Measurements from ENCODE around the gene RBM18.

Gene RBM18

DNA sequence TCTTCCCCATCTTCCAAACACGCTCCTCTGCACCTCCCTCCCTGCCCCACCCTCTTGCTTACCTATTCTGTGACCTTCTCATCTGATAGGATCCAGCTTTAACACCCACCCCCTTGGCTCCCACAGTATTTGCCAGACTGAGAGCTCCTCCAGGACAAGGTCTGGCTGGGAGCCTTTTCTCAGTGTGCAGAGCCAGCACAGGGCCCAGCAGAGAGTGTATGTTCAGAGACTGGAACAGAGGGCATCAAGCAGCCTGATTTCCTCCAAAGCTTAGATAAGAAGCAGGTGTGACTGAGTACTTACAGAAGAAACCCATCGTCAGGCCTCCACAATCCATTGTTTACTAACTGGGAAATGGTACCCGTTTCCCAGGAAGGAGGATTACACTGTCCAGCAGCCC is 62.5 kb downstream of the RBM18 start:
- in situ Hi-C loops (cut with HindIII; ENCODE audit: low sequenced_read_pairs) = no loop called here
- DNase-seq (ENCODE audit: low read depth, low spot score) = no peak
- TF ChIP-seq, protein P1, sequence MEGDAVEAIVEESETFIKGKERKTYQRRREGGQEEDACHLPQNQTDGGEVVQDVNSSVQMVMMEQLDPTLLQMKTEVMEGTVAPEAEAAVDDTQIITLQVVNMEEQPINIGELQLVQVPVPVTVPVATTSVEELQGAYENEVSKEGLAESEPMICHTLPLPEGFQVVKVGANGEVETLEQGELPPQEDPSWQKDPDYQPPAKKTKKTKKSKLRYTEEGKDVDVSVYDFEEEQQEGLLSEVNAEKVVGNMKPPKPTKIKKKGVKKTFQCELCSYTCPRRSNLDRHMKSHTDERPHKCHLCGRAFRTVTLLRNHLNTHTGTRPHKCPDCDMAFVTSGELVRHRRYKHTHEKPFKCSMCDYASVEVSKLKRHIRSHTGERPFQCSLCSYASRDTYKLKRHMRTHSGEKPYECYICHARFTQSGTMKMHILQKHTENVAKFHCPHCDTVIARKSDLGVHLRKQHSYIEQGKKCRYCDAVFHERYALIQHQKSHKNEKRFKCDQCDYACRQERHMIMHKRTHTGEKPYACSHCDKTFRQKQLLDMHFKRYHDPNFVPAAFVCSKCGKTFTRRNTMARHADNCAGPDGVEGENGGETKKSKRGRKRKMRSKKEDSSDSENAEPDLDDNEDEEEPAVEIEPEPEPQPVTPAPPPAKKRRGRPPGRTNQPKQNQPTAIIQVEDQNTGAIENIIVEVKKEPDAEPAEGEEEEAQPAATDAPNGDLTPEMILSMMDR (IDR thresholded peaks at IDR 0.05; ENCODE audit: low read depth, low read length) = no peak
- no peak overlapping the region for H3K4me3 ChIP-seq (ENCODE audit: low read depth, low read length)

DNA sequence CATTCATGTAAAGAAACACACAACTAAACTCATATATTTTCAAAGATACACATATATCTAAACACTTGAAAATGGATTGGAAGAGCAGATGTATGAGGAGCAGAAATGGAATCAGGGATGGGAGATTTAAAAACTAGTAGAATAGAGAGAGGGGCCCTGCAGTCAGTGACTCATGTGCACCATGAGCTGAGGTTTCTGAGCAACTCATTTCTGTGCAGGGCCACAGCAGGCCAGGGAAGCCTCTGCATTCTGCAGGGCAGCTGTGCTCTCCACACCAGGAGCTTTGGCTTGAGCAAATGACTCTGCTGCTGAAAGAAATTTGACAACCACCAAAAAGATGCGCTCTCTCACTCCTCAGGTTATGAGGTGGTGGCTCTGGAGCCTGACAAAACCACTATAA is 63.0 kb downstream of the RBM18 start:
- TF ChIP-seq, protein P1 (IDR thresholded peaks at IDR 0.05; ENCODE audit: low read depth, low read length) = no peak
- H3K4me3 ChIP-seq (ENCODE audit: low read depth, low read length) = no peak overlapping the region
- in situ Hi-C loops (cut with HindIII; ENCODE audit: low sequenced_read_pairs) = no loop called here
- DNase-seq (ENCODE audit: low read depth, low spot score) = peak; percentile 35

DNA sequence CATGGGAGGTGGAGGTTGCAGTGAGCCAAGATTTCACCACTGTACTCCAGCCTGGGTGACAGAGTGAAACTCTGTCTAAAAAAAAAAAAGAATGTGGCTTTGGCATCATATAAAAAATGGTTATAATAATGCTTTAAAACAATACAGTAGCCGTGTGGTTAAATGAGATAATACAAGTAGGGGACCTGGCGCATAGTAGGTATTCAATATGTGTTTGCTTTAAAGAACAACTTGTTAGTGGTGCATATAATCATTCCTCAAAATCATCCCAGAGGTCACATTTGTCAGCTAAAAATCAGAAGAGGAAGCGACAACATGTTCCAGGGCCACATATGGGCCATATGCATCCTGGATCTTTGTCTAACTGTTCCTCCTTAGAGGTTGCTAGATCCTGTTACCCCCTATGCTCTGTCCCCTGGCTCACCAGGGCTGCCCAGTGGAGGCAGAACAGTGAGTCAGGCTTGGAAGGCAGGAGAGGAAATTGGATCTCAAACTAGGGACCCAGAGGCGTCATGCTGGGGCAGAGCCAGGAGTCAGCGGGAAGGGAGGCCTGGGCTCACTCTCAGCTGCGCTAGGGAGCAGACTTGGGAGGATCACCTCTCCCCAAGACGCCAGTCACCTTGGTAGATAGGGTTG is 63.6 kb downstream of the RBM18 start:
- in situ Hi-C loops (cut with HindIII; ENCODE audit: low sequenced_read_pairs) = no loop called here
- TF ChIP-seq, protein P1 (IDR thresholded peaks at IDR 0.05; ENCODE audit: low read depth, low read length) = no peak
- peak; percentile 40 for DNase-seq (ENCODE audit: low read depth, low spot score)
- H3K4me3 ChIP-seq (ENCODE audit: low read depth, low read length) = no peak overlapping the region

DNA sequence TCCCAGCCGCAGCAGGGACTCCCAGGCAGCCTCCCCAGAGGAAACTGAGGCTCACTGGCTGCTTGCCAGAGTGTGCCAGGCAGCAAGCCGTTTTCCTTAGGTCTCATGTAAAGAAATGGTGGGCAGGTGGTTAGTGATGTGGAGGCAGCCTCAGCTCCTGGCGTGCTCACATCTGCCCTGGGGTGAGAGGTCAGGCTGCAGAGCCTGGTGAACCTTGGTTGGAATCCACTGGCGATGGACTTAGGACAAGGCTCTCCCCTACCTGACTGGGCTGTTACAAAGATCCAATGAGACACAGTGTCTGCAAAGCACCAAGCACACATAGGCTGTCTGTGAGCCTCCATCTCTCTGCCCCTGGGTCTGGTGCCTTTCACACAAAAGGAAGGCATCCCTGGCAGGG is 66.8 kb downstream of the RBM18 start:
- DNase-seq (ENCODE audit: low read depth, low spot score) = no peak
- H3K4me3 ChIP-seq (ENCODE audit: low read depth, low read length) = no peak overlapping the region
- in situ Hi-C loops (cut with HindIII; ENCODE audit: low sequenced_read_pairs) = no loop called here
- TF ChIP-seq, protein P1 (IDR thresholded peaks at IDR 0.05; ENCODE audit: low read depth, low read length) = no peak

DNA sequence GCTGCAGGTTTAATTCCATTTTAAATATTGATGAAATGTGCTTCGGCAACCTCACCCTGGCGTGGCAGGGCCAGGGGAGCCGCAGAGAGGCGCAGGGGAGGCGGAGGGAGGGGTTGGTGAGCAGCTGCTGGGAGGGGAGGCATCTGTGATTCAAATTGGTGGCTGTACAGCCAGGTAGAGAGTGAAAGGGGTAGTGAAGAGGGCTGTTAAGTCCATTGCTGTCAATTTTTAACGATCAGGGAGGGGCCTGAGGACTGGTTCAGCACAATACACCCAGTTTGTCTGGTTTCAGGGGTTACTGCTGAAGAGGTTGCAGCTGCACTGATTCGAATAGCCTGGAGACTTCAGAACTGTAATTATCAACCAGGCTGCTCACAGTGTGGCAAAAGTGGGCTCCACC is 67.2 kb downstream of the RBM18 start:
- in situ Hi-C loops (cut with HindIII; ENCODE audit: low sequenced_read_pairs) = no loop called here
- H3K4me3 ChIP-seq (ENCODE audit: low read depth, low read length) = no peak overlapping the region
- TF ChIP-seq, protein P1 (IDR thresholded peaks at IDR 0.05; ENCODE audit: low read depth, low read length) = no peak

DNA sequence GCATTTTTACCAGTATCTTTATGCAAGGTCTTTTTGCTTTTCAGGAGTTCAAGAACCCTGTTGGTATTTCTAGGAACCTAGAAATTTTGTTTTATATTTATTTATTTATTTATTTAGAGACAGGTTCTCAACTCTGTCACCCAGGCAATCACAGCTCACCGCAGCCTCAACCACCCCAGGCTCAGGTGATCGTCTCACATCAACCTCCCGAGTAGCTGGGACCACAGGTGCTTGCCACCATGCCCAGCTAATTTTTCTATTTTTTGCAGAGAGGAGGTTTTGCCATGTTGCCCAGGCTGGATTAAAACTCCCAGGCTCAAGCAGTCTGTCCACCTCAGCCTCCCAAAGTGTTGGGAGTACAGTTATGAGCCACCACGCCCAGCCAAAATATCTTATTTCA is 68.8 kb downstream of the RBM18 start:
- TF ChIP-seq, protein P1 (IDR thresholded peaks at IDR 0.05; ENCODE audit: low read depth, low read length) = no peak
- no peak overlapping the region for H3K4me3 ChIP-seq (ENCODE audit: low read depth, low read length)
- DNase-seq (ENCODE audit: low read depth, low spot score) = no peak
- in situ Hi-C loops (cut with HindIII; ENCODE audit: low sequenced_read_pairs) = no loop called here

More for the DNA sequence above, 67.2 kb downstream of the RBM18 start:
- no peak for DNase-seq (ENCODE audit: low read depth, low spot score)
